HFF-Myc (cell line): ENCODE measurements around the gene PEG3.

Experiments
- DNase-seq: peaks from one replicate; pipeline ENCODE4 v3.0.0-alpha.2; 2011; ENCODE audit warnings: low read depth; ENCODE audit errors: extremely low read depth
- H3K4me3 ChIP-seq: replicated peaks from 2 replicates; pipeline ENCODE4 v1.5.1; 2011; ENCODE audit warnings: low read depth, mild to moderate bottlenecking, control low read depth, low read length
- TF ChIP-seq, protein P1 (sequence below): IDR thresholded peaks from 2 replicates; pipeline ENCODE4 v1.5.1; 2012; ENCODE audit warnings: mild to moderate bottlenecking, low read depth, low read length, control low read depth; ENCODE audit errors: missing control alignments

PEG3 gene

DNA sequence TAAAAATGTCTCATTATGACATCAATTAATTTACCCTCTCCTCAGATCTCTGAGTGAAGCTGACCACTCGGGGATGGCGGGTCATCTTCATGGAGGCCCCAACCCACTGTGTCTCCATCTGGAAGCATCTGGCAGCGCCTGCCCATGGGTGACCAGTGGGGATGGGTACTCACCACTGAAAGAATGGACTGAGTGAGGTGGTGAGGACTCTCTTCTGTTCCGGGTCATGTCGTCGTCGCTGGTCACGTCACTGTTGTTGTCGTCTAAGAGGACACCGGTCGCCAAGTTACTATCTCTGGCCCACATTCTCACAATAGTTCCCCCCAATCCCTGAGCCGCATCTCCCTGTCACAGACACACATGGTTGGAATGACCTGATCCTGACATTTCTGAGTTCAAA, 17.1 kb downstream of the PEG3 start:
- TF ChIP-seq, protein P1, sequence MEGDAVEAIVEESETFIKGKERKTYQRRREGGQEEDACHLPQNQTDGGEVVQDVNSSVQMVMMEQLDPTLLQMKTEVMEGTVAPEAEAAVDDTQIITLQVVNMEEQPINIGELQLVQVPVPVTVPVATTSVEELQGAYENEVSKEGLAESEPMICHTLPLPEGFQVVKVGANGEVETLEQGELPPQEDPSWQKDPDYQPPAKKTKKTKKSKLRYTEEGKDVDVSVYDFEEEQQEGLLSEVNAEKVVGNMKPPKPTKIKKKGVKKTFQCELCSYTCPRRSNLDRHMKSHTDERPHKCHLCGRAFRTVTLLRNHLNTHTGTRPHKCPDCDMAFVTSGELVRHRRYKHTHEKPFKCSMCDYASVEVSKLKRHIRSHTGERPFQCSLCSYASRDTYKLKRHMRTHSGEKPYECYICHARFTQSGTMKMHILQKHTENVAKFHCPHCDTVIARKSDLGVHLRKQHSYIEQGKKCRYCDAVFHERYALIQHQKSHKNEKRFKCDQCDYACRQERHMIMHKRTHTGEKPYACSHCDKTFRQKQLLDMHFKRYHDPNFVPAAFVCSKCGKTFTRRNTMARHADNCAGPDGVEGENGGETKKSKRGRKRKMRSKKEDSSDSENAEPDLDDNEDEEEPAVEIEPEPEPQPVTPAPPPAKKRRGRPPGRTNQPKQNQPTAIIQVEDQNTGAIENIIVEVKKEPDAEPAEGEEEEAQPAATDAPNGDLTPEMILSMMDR, result no peak
- H3K4me3 ChIP-seq, result no peak overlapping the region
- no peak for DNase-seq

DNA sequence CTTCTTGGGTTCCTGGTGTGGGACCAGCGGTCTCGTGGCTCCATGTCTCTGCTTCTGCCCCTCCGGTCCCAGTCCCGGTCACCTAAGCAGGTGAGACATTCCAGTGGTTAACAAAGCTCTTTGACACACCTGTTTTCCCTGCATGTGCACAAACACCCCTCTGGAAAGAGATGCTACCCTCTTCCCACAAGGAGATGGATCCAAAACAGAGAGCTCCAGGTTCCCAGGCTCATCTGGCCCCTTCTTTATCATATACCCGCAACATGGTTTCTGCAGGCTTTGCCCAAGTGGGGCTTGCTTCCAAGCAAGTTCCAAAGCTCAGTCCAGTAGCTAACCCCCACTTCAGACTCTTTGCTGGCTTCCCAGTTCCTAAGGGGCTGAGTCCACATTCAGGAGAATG, 17.8 kb downstream of the PEG3 start:
- no peak overlapping the region for H3K4me3 ChIP-seq
- TF ChIP-seq, protein P1, result no peak
- DNase-seq, result no peak

DNA sequence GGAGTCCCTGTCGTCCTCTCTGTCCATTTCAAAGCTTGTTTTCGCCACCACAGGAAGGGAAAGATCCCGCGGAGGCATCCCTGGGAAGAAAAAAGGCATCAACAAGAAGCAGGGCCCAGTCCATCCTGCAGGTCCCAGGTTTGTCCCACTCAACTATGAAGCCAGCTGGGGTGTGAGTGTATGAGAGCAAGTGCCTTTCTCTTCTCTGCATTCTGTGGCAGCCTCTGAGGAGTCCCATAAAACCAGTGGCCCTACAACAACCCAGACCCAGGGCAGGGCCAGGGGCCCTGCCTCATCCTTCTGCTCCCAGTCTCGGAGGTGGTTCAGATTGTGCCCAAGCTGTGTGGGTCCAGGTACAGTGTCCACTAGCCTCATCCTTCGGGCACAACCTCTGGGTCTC, 18.9 kb downstream of the PEG3 start:
- H3K4me3 ChIP-seq, result no peak overlapping the region
- TF ChIP-seq, protein P1, result no peak
- DNase-seq, result no peak

DNA sequence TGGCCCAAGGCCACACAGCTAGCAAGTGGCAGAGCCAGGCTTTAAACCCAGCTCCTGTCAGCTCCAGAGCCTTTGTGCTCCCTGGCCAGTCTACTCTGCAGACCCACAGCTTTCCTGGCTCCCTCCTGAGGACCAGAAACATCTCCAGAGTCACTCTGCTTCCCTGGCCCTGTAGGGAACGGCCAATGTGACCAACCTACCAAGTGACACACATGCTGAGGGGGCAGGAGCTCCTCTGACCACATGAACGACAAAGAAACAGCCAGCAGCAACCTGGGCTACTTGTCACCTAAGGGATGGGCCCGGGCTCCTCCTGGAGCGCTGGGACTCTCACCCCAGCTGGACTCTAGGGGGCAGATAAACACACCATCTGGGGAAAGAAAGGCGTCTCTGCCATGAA, 19.3 kb downstream of the PEG3 start:
- TF ChIP-seq, protein P1, result no peak
- H3K4me3 ChIP-seq, result no peak overlapping the region
- no peak for DNase-seq

DNA sequence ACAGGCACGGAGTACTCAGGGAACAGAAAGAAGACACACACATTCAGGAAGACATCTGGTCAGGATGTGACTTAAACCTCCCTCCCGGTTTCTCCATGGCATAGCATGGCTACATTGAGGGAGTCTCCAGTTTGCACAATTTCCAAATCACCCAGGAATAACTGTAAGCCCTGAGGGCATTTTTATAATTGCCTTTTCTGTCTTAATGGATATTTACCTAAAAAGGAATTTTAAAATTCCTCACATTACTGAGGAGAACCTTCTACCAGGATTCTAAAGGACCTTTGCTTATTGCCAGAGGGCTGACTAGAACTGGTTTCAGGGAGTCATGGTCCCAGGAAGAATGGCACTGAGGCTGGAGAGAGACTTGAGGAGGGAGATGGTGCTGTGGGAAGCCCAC, 21.4 kb downstream of the PEG3 start:
- DNase-seq, result no peak
- TF ChIP-seq, protein P1, result no peak
- no peak overlapping the region for H3K4me3 ChIP-seq

DNA sequence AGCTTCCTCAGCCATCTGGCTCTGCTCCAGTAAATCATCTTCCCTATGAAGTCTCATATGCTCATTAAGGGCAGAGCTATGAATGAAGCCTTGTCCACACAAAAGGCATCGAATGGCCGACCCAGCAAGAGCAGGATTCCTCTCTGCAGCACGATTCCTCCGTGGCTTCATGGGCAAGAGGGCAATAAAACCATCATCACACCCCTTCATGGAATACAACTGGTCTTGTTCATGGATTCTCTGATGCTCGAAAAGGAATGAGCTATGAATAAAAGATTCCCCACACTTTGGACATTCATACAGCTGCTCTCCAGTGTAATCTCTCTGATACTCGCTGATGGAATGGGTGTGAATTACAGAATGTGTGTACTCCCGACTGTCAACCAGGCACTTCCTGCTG, 25.9 kb downstream of the PEG3 start:
- no peak for DNase-seq
- no peak overlapping the region for H3K4me3 ChIP-seq
- TF ChIP-seq, protein P1, result no peak

DNA sequence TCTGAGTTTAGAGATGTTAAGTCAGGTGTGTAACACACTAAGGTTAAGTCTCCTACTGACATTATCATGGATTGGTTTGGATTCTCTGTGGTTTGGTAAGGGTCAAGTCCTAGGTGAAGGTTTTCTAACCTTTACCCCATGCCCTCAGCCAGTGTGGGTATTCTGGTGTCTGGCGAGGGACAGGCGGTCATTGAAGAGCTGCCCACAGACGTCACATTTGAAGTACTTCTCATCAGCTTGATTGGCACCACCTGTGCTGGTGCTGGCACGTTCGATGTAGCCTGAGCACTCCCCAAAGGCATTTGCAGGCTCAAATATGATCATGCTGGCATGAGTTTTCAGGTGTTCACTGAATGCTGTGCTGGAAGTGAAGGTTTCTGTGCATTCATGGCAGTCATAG, 27.0 kb downstream of the PEG3 start:
- TF ChIP-seq, protein P1, result no peak
- DNase-seq, result no peak
- no peak overlapping the region for H3K4me3 ChIP-seq
